Astrocyte of the spinal cord (primary cell): ENCODE data around the gene ZFP14.

ENCODE experiments used
- DNase-seq: peaks from one replicate; pipeline ENCODE4 v3.0.0; 2011; ENCODE audit warnings: low read depth, low spot score
- H3K4me3 ChIP-seq: 2 replicates; pipeline ENCODE4 v1.5.1; 2011; ENCODE audit warnings: low read depth, mild to moderate bottlenecking, low read length, moderate library complexity
- CTCF ChIP-seq: IDR thresholded peaks from 2 replicates; pipeline ENCODE4 v1.5.1; 2012; ENCODE audit warnings: low read depth, mild to moderate bottlenecking, low read length, inconsistent platforms
- in situ Hi-C: cut with HindIII; loops from 2 replicates; pipeline ENCODE4 v1.10.0; 2017; ENCODE audit warnings: low sequenced_read_pairs

Gene ZFP14

GRCh38 chr19:36417752-36418286, 38.8 kb upstream of the ZFP14 start:
- in situ Hi-C loops, result no loop called here
- no peak for DNase-seq
- no peak for TF ChIP-seq CTCF
- H3K4me3 ChIP-seq, result peak overlapping the region; percentile 72

DNA sequence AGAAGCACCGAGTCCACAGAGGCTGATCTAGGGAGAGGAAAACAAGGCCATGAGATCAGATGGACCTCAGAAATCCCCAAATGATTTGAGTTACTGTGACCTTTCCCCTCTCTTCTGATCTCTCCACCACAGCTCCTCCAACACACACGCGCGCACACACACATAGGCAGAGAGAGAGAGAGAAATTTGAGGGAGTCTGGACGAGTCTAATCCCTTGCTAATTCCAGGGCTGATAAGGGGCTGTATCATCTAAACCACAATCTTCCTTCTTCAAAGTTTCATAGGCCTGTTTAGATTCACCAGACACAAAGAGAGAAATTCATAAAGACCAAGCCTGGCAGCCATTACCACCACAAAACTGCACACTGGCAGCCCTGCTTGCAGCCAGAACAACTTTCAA, 30.8 kb upstream of the ZFP14 start:
- no peak for DNase-seq
- no peak overlapping the region for H3K4me3 ChIP-seq
- TF ChIP-seq CTCF, result no peak
- in situ Hi-C loops, result no loop called here

GRCh38 chr19:36408101-36408500, 29.1 kb upstream of the ZFP14 start:
- no peak for DNase-seq
- in situ Hi-C loops, result no loop called here
- TF ChIP-seq CTCF, result no peak
- no peak overlapping the region for H3K4me3 ChIP-seq

DNA sequence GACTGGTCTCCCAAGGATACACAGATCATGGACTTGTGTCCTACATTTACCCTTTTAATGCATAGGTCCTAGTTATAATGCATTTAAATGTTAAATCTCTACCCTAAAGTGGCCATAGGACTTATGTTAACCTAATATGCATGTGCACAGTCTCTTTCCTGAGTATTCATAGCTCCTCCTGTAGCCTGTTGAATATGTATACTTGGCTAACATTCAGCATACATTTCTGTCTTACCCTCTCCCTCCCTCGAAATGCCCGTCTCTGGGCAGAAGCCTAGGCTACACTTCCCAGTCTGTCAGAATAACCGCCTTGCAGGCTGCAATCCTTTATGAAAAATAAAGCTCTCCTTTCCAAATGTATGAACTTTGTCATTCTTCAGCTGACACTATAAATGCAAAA, 25.5 kb upstream of the ZFP14 start:
- in situ Hi-C loops, result no loop called here
- DNase-seq, result no peak
- TF ChIP-seq CTCF, result no peak
- H3K4me3 ChIP-seq, result no peak overlapping the region

DNA sequence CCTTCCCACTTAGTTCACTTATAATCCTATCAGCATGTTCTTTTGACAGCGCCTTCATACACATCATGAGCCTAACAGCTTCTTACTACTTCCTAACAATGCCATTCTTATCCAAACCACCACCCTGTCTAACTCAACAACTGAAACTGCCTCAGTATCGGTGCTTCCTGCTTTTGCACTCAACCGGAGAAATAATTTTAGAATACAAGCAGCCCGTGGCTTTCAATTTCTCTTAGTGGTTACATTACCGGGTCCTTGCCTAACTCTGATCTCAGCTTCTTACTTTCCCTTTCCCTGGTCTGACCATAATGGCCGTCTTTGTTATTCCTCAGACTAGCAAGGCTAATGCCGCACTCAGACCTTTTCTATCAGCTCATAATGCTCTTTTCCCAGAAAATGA, 22.5 kb upstream of the ZFP14 start:
- in situ Hi-C loops, result no loop called here
- H3K4me3 ChIP-seq, result no peak overlapping the region
- TF ChIP-seq CTCF, result no peak
- DNase-seq, result no peak

- TF ChIP-seq CTCF, result no peak
- no peak overlapping the region for H3K4me3 ChIP-seq
- no peak for DNase-seq
- in situ Hi-C loops, result no loop called here
Observed at GRCh38 chr19:36398571-36398970, 19.6 kb upstream of the ZFP14 start.

DNA sequence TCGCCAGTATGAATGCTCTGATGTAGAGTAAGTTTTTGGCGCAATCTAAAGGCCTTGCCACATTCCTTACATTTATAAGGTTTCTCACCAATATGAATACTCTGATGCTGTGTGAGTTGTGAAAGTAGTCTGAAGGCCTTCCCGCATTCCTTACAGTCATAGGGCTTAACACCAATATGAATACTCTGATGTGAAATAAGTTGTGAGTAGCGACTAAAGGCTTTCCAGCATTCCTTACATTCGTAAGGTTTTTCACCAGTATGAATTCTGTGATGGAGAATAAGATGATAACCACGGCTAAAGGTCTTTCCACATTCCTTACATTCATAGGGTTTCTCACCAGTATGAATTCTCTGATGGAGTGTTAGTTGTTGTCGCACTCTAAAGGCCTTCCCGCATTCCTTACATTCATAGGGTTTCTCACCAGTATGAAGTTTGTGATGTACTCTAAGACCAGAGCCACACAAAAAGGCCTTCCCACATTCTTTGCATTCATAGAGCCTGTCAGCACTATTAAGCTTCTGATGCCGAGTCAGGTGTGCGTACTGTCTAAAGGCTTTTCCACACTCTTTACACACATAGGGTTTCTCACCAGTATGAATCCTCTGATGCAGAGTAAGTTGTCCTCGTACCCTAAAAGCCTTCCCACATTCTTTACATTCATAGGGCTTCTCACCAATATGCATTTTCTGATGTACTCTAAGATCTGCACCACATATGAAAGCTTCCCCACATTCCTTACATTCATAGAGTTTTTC, 14.1 kb upstream of the ZFP14 start:
- H3K4me3 ChIP-seq, result no peak overlapping the region
- TF ChIP-seq CTCF, result no peak
- no peak for DNase-seq
- in situ Hi-C loops, result no loop called here
